ENCODE results near the gene DDX59. TPM values are rescaled to one million over a fixed set of nuclear protein-coding genes. Genes with fewer than 3 reads are reported as not detected.

DDX59 gene
- total and polyA plus RNA-seq, 10 of the 15 experiments (the other 5 are each of a cell fraction or from before 2014, with no cell fraction given) = 17.3 to 42.1 (median 23.6) TPM

- TF ChIP-seq ZNF384 (IDR thresholded peaks at IDR 0.05; ENCODE audit: borderline replicate concordance, low read depth, low read length) (peak; percentile 99), RB1 (IDR thresholded peaks at IDR 0.05; ENCODE audit: borderline replicate concordance) (no peak), TCF12 (IDR thresholded peaks at IDR 0.05; ENCODE audit: low read depth, low read length) (no peak), PBX3 (IDR thresholded peaks at IDR 0.05; ENCODE audit: insufficient replicate concordance, low read depth, low read length) (no peak), CREM (IDR thresholded peaks at IDR 0.05; ENCODE audit: low read depth) (peak; percentile 30; the same call in 1 of the 2 replicates), RUNX3 (IDR thresholded peaks at IDR 0.05; ENCODE audit: low read length) (peak; percentile 97), BCL3 (IDR thresholded peaks at IDR 0.05; ENCODE audit: borderline replicate concordance, insufficient read depth, low read depth, low read length, poor library complexity, severe bottlenecking) (peak; percentile 61), NR2F1 (conservative IDR thresholded peaks at IDR 0.05) (no peak), MEF2A (IDR thresholded peaks at IDR 0.05; ENCODE audit: insufficient read depth, low read depth, low read length) (peak; percentile 71; the same call in 1 of the 2 replicates), SUPT20H (IDR thresholded peaks at IDR 0.05; ENCODE audit: borderline replicate concordance, control insufficient read depth, low read depth, low read length) (no peak), KAT2A (conservative IDR thresholded peaks at IDR 0.05; ENCODE audit: control insufficient read depth, low read depth, low read length) (no peak), POLR2AphosphoS2 (IDR thresholded peaks at IDR 0.05; ENCODE audit: low read depth, low read length) (no peak), HDGF (IDR thresholded peaks at IDR 0.05) (no peak), CBX5 (IDR thresholded peaks at IDR 0.05; ENCODE audit: low read depth) (no peak), REST (IDR thresholded peaks at IDR 0.05; ENCODE audit: low read depth, low read length) (no peak), CTCF (IDR thresholded peaks at IDR 0.05 in 2 of 3, conservative IDR thresholded peaks at IDR 0.05 in 1 of 3; ENCODE audit: control insufficient read depth in 2 of 3, extremely low read depth in 1 of 3, insufficient read depth in 1 of 3, low read depth in 3 of 3, low read length in 3 of 3) (no peak), FOS (IDR thresholded peaks at IDR 0.05; ENCODE audit: borderline replicate concordance, extremely low read depth, insufficient read length) (no peak), BCL11A (IDR thresholded peaks at IDR 0.05; ENCODE audit: low read depth, low read length) (peak; percentile 54; the same call in 1 of the 2 replicates)
- TF ChIP-seq, protein P1, sequence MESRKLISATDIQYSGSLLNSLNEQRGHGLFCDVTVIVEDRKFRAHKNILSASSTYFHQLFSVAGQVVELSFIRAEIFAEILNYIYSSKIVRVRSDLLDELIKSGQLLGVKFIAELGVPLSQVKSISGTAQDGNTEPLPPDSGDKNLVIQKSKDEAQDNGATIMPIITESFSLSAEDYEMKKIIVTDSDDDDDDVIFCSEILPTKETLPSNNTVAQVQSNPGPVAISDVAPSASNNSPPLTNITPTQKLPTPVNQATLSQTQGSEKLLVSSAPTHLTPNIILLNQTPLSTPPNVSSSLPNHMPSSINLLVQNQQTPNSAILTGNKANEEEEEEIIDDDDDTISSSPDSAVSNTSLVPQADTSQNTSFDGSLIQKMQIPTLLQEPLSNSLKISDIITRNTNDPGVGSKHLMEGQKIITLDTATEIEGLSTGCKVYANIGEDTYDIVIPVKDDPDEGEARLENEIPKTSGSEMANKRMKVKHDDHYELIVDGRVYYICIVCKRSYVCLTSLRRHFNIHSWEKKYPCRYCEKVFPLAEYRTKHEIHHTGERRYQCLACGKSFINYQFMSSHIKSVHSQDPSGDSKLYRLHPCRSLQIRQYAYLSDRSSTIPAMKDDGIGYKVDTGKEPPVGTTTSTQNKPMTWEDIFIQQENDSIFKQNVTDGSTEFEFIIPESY (IDR thresholded peaks at IDR 0.05) = no peak
These were observed 44.3 kb downstream of the DDX59 start (continued) for GRCh38 chr1:200625381-200625824.

All from GM12878 (cell line).